NCI-H1092 (cell line): ENCODE results near the gene SP140.
"Not testable (repeated sequence)": the region's sequence is repeated elsewhere in the genome, so short reads cannot be mapped to it uniquely, and the experiment has no call there.

Source experiments
- DNase-seq: peaks from one replicate; lab custom pipeline; 2025; lab: John Stamatoyannopoulos, UW

The SP140 gene

DNA sequence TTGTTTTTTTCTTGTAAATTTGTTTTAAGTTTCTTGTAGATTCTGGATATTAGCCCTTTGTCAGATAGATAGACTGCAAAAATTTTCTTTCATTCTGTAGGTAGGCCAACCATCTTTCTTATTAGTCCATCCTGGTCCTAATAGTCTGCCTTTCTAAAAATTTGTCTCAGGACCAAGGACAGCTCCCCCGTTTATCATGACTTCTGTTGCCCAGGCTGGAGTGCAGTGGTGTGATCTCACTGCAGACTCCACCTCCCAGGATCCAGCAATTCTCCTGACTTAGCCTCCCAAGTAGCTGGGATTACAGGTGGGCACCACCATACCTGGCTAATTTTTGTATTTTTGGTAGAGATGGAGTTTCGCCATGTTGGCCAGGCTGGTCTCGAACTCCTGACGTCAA lies 63.8 kb downstream of the SP140 start:
- not testable (repeated sequence) for DNase-seq

DNA sequence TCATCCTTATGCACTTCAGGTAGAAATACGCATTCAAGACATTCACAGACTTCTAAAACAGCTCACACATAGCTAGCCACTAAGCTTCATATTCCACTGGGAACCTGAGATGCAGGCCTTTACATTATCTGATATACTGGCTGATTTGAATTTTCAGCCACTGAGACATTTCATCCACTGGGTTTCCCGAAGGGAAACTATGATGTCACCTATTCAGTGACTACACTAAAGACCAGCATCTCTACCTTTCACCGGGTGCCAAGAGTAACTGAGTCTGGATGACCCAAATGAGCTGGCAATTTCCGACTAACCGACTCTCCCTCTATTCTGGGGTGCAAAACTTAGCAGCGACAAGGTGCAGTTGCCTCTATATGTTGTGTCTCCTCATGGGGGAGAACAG lies 69.7 kb downstream of the SP140 start:
- no peak for DNase-seq

DNA sequence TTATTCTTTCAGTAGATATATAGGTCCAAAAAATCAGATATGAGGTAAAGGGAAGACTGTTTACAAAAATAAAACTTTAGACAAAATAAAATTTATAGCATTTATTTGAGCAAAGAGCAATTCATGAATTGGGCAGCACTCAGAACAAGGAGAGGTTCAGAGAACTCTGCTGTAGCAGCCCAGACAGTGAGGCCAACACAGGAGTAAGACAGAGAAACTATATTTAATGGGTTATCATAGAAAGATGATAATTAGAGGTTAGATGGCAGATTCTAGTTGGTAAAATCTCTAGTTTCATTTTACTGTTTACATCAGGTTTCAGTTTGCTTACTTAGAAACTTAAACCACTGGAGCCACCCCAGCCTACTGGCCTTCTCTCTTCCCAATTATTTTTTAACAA lies 71.4 kb downstream of the SP140 start:
- no peak for DNase-seq

DNA sequence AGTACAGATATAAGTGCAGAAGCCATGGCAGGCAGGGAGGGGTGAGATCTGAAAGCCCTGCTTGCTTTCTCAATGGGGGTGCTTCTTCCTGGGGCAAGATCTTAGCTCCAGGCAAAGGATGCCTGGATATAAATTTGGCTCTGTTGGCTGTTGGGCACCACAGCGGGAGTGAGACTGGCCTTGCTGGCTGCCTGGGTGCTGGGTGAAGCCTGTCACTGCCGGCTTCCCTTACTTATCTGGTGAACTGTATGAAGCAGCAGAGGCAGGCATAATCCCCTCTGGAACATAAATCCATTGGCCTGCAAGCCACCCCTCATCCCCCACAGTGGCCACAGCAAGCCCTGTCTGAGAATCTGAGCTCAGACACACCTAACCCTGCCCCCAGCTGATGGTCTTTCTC lies 74.1 kb downstream of the SP140 start:
- no peak for DNase-seq

DNA sequence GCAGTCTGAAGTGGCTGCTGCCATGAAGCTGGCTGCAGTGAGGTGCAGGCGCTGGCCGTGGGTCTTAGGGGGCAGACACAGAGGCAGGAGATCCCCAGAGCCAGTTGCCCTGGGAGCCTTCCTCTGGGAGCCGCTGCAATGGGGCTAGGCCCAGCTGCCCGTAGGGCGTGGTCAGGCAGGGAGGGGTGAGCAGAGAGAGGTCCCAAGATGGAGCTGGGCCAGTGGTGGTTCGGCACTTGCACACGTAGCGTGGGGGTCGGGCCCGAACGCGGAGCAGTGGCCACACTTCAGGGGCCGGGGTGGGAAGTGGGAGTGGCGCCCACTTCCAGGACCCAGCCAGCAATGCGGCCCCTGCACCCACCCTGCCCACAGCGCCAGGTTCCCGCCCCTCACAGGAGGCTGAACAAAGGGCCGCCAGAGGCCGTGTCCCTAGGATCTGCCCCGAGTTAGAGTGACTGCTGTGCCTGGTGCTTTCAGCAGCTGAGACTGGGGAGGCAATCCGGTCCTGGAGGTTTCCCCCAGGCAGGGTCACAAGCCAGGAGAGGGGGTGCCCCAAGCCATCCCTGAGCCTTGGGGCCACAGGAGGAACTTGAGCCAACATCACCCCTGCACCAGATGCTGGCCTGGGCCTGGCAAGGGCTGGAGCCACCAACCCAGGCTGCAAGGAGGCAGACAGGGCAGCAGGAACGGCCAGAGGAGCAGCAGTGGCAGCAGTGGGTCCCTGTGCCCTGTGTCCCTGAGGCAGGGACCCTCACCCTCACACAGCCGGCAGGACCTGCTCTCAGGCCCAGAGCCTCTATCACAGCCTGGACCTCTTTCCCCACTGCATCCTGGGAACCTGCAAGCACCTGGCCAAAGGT lies 80.1 kb downstream of the SP140 start:
- DNase-seq: no peak

DNA sequence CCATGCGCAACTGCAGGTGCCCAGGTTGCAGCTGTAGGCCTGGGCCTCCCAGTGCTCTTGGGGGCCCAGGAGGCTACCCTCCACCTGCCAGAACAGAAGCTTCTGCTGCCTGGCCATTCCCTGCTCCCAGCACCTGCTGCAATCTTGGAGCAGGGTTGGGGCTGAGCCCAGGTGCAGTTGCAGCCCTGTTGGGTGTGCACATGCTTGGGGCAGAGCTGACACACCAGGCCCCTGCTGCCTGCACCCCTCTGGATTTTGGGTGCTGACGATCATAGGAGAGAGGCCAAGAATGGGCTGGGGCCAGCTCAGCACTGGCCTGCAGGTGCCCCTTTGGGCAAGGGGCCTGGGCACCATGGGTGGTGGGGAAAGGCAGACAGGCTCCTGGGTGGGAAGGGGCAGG lies 80.9 kb downstream of the SP140 start:
- DNase-seq: no peak

DNA sequence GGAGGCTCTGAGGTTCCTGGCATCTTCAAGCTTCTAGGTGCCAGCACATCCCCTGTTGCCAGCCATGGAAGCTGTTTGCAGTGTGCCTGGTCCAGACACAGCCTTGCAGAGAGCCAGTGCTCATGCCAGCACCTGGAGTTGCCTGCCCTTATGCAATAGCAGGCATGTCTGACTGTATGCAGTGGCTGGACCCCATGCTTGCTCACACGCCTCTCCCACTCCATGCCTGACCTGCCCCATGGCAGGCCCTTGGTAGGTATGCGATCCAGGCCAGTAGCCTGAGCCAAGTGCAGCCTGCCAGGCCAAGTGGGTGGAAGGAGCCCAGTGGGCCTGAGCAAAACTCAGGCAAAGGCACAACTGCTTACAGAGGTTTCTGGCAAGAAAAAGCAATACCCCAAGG lies 81.9 kb downstream of the SP140 start:
- no peak for DNase-seq

DNA sequence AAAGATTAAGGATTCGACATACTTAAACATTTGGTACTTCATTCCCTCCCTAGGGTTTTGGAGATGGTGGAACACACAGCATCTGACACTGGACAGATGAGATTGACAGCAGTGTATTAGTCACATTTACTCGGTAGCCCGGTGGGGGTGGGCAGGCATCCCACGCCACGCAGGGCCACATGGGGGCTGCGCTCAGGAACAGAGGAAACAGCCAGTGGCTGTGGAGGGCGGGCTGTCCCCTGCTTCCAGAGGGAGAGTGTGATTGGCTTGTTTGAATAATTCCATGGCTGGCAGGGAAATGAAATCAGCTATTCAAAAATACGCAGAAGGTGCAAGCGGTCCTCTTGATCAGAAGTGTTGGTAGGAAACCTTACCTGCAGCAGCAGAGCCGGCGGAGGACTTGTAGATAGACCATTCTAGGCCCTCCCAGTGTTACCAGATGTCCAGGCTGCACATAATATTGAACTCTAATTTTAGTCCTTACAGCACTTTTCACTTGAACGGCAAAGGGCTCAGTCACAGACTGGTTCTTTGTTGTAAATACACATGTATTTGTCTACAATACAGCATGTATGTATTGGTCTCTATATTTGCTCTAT lies 83.0 kb downstream of the SP140 start:
- no peak for DNase-seq

DNA sequence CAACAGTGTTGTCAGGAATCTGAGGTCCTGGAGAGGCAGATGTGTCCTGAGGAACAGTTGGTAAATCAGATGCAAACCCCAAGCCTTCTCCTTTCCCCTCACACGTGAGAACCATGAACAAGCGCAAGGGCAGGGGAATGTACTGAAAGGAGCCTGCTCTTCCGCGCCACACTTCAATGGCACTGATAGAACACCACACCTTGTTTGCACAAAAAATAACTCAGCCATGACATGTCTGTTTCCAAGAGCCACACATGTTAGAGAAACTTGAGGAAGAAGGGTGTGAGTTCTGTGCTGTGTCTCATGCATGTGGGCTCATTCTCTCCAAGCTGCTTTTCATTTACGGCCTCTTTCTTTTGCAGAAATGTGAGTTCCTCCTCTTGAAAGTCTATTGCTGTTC lies 85.3 kb downstream of the SP140 start:
- not testable (repeated sequence) for DNase-seq

DNA sequence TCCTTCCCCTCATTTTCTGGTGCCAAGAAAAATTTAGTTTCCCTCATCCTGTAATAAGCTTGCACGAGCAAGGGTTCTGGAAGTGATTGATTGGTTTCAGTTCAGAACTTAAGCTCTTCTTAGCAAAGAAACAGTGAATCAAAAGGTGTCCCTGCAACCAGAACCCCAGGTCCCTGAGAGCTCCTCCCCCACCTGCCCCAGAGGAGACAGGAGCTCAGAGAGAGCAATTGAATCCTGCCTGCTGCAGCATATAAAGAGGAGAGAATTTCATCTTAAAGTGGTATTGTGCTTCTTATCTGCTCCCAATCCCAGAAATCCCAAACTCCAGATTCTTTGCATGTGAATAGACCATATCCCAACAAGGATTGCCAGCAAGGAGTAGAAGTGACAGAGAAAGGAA lies 86.1 kb downstream of the SP140 start:
- not testable (repeated sequence) for DNase-seq

DNA sequence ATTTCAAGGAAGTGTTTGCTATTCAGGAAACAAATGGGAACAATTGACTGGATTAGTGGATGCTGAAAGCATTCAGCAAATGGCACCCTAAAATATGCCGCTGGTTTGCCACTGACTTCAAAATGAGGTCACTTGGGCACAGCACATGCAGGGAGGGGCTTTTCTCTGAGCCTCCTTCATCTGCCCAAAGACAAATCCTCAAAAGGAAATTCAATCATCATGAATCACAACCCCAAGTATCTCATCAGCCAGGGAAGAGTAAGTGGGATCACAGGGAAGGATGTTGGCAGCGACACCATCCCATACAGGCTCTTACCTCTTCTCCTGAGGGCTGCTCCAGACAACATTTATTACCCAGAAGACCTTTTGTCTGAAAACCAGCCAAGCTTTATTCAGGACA lies 87.1 kb downstream of the SP140 start:
- no peak for DNase-seq

DNA sequence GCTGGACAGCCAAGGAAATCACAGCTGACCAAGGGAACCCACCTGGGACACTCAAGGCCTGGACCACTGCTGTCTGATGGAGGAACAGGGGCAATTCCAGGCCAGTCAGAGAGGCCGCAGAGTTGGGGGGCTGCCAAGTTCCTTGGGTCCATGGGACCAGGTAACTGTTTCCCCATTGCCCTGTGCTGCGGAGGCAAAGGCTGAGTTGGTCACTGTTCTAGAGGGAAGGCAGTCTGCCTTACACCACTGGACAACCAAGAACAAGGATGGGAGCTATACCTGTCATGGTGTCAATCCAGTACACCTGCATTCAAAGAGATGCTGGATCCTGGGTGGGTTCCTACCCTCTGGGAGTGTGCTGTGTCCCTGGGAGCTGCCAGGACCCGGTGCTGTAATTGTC lies 91.8 kb downstream of the SP140 start:
- DNase-seq: no peak

DNA sequence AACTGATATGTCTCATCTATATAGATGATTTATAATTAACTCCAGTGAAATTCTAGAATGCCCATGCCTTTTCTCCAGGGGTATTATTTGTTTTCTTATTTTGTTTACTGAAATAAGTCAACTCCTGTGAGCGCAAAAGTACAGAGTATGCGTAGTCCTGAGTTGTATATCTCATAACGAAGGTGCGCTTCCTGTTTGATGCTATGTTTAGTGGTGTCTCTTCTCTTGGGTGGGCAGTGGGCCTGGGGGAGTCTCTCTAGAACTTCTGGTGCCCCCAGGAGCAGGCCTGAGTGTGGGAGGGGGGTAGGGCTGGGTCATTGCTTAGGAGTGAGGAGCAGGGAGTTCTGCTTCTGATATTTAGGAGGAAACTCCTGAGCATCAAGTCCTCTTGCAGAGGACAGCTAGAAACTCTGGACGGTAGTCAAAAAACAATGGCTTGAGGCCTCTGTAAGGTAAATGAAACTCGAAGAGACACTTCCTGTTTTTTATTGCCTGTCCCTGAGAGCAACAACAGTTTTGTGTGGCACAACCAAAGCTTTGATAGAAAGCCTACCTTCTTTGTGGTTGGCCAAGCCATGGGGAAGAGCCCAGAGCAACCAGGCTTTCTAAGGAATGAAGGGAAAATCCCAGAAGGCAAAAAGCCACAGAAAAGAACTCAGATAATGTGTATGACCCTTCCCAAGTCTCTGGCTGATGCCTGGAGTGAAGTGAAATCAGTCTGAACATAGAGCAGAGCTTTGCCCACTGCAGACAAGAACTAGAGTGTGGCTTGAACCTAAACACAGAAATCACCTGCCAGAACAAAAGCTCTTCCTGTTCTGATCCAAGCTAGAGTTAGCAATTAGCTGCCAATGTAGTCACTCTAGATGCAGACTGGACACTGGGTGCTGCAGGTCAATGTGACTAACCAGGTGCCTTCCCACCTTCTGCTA lies 92.9 kb downstream of the SP140 start:
- DNase-seq: no peak

DNA sequence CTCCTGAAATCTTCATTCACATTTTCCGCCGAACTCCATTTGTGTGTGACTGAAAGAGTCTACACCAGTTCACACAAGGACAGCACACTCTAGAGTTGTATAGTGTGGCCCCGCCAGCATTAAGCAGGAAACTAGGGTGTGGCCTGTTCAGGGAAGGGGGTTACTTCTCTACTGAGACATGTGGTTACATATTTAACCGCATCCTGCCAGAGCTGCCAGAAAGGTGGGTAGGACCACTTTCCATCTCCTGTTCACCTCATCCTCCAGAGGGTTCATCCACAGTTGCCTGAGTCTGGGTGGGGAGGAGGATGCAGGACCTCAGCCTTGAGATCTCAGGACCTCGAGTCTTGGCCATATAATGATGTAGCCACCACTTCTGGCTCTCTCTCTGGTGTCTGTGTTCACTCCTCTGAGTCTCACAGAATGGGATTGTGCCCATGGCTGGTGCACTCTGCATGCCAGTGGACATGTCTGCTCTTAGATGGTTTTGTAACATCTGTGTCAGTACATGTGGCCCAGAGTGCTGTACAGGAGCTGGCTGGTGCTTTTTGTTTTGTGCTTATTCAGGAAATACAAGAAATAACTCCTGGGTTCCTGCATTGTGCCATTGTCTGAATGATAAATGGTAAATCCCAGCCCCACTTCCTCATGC lies 93.8 kb downstream of the SP140 start:
- DNase-seq: no peak

DNA sequence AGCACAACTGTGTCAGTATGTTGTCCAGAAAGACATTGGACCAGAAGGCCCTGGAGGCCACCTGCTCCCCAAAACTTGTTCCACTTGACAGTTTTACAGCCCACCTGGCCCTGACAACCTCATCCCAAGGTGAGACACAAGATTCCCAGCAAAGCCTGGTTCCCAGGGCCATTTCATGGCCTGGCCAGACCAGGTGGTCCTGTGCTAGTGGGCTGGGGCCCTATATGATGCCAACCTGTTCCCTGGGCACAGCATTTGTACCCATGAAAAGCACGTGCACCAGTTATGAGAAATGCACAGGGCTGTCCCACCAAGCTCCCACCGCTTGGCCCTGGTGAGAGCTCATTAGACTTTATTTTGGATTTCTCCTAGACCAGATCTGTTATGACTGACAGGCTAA lies 95.5 kb downstream of the SP140 start:
- DNase-seq: no peak

DNA sequence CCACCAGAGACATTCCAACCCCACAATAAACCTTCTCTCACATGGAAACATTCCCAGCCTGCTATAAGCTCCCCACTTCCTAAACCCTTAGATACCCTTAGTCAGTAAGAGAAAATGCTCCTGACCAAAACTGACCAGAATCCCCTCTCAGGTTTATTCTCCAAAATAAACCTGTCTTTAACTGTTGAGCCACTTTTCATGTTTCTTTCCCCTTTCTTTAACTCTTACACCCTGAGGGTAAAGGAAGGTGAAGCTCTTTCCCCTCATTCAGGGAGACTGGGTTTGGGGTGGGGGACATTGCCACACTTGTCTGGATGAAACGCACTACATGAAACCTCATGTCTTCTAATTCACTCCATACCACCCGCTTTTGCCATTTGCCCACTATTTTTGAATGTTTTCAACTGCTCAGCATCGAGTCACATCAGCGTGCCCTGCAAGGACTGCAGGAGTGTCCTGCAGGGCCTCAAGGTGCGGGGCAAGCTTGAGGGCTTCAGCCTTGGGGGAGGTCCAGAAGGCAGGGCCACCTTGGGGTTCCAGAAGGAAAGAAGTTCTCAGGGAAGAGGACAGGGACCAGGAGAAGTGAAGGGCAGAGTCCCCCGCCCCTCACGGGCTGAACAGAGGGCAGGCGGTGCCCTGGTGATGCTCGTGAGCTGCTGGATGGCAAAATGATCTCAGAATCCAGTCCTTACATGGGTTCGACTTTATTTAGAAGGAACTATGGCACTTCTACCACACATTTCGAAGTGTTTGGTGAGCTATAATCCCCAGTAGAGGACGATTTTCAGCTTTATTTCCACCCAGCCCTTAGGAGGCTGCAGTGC lies 97.2 kb downstream of the SP140 start:
- no peak for DNase-seq

DNA sequence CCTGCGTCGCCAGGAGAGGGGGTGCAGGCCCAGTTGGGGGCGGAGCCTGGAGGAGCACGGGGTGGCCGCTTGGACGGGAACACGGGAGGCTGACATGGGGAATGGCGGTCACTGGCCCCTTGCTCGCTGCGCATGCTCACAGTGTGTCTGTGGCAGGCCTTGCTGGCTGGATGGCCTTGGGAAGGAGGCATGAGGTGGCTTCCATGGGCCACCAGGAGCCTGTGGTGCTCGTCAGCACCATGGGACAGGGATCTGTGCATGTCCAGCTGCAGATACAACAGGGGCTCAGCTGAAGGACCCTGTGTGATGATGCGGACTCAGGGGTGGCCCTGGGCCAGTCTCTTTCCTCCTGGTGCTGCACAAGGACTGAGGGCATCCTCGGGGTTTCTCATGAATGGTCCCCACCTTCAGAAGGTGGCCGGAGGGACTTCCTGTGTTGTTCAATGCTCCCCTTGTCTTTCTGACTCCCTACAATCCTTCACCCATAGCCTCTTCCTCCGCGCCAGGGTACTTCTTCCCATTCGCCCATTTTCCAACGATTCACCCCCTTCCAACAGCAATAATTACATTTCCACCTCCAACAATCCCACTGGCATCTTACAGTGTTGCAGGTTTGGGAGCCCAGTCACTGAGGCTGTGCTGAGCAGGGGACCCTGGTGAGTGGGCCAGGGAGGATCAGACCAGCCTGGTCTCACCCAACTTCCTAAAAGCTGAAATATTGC lies 98.0 kb downstream of the SP140 start:
- no peak for DNase-seq

DNA sequence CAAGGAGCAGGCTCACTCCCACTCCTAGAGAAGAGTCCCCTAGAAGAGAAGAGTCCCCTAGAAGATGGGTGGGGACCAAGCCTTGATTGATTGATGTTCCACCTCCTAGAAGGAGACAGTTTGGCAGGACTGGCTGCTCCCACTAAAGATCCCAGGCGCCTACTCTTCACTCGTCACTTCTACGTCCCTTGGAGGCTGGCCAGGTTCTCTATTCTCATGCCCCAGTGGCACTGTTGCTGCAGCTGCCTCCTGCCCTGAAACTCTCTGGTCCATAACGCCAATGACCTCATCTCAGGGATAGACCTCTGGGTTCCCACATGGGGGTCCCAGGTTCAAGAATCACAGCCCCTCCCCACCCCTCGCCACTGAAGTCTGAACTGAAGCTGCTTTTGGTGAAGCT lies 99.0 kb downstream of the SP140 start:
- no peak for DNase-seq

DNA sequence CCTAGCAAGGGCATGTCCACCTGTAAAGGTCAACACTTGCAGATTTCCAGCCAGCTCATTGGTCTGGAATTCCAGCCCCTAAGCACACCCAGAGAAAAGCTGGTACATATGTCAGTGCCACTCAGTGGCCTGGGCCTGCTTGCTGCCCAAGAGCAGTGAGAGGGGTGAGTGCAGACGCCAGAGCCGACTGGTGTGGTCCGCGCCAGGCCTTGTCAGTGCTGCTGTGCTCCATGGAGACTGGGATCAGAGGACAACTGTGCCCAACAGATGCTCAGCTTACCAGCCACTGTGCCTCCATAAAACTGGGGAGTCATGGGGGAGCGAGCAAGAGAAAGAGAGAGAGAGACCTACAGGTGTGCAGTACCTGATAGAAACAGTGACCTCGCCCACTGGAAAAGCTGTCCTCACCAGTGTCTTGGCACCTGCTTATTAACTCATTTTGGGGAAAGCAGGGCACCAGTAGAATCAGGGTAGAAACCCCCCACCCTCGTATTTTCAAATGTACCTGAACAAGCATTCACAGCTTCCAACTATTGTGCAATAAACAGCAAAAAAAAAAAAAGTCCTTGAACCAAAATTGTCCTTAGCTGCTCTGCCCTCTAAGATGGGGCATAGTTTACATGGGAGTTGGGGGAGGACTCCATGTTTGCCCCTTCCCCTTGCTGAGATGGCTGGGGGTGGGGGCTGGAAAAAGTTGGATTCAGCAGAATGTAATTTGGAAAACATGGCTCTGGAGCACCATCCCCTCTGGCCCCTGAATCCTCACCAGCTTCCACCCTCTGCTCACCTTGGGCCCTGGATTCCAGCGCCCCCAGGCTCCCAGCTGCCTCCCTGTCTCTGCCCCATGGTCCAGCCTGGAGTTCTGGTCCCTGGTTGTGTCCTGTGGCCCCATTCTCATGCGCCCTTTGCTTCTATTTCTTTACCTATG lies 100.0 kb downstream of the SP140 start:
- no peak for DNase-seq
